IMR-90 (cell line): ENCODE measurements around the gene SFTPB. TPM values are rescaled to one million over a fixed set of nuclear protein-coding genes. Genes with fewer than 3 reads are reported as not detected.

Source experiments
- ATAC-seq: fragments of 200-7000 bp; cut with Tn5 transposase; 2 replicates; pipeline ENCODE4 v1.9.1; 2020; ENCODE audit warnings: low read depth, mild to moderate bottlenecking, moderate library complexity
- BruUV-seq: library from RNA; stranded (reverse); fragments of 400-500 nt; replicated peaks from 2 replicates; lab custom pipeline; 2021; lab: Mats Ljungman, UMichigan
- CTCF ChIA-PET: fragments of 300-600 bp; formaldehyde crosslinking; extraction: SDS; loops from one replicate; lab custom pipeline; 2021; ENCODE audit warnings: antibody characterized with exemption; lab: Yijun Ruan, JAX
- POLR2A ChIA-PET: fragments of 300-600 bp; sonication (Branson Sonifier 250); formaldehyde crosslinking; loops from one replicate; lab custom pipeline; 2022; ENCODE audit warnings: antibody characterized with exemption; ENCODE audit not compliant: unreplicated experiment; lab: Charles Lee
- DNase-seq: peaks from one replicate; pipeline ENCODE4 v3.0.0; 2013
- H2AFZ ChIP-seq: replicated peaks from 2 replicates; pipeline ENCODE3; 2013; ENCODE audit warnings: low read length, mild to moderate bottlenecking; ENCODE audit not compliant: poor library complexity
- H2AK5ac ChIP-seq: 2 replicates; pipeline ENCODE4 v1.6.1; 2013; ENCODE audit warnings: low read depth, low read length, inconsistent platforms
- H2AK9ac ChIP-seq: replicated peaks from 2 replicates; pipeline ENCODE3; 2013; ENCODE audit warnings: mild to moderate bottlenecking, low read depth, low read length, moderate library complexity; ENCODE audit not compliant: poor library complexity
- H2BK120ac ChIP-seq: 2 replicates; pipeline ENCODE4 v1.6.1; 2013; ENCODE audit warnings: low read depth, low read length, inconsistent platforms
- H2BK15ac ChIP-seq: 3 replicates; pipeline ENCODE4 v1.6.1; 2013; ENCODE audit warnings: low read depth, low read length, inconsistent platforms
- H2BK20ac ChIP-seq: 2 replicates; pipeline ENCODE4 v1.6.1; 2013; ENCODE audit warnings: low read depth, mild to moderate bottlenecking, inconsistent platforms, low read length, moderate library complexity
- H2BK5ac ChIP-seq: 2 replicates; pipeline ENCODE4 v1.6.1; 2013; ENCODE audit warnings: mild to moderate bottlenecking, low read depth, low read length, inconsistent platforms; ENCODE audit not compliant: poor library complexity, severe bottlenecking
- H3K14ac ChIP-seq: replicated peaks from 2 replicates; pipeline ENCODE4 v1.6.1; 2013; ENCODE audit warnings: low read depth, low read length, inconsistent platforms
- H3K18ac ChIP-seq: 2 replicates; pipeline ENCODE4 v1.6.1; 2013; ENCODE audit warnings: low read depth, low read length, control low read depth
- H3K23ac ChIP-seq: 2 replicates; pipeline ENCODE4 v1.6.1; 2013; ENCODE audit warnings: low read depth, low read length, inconsistent platforms
- H3K27ac ChIP-seq: 2 replicates; pipeline ENCODE4 v1.5.1; 2013; ENCODE audit warnings: mild to moderate bottlenecking, control low read depth, low read length; ENCODE audit not compliant: insufficient read depth
- H3K27me3 ChIP-seq: 2 replicates; pipeline ENCODE4 v1.6.1; 2013; ENCODE audit warnings: low read length; ENCODE audit not compliant: control insufficient read depth, insufficient read depth
- H3K36me3 ChIP-seq: 2 replicates; pipeline ENCODE4 v1.6.1; 2013; ENCODE audit warnings: low read length, mixed read lengths; ENCODE audit not compliant: control insufficient read depth, insufficient read depth
- H3K4ac ChIP-seq: 2 replicates; pipeline ENCODE4 v1.6.1; 2013; ENCODE audit warnings: low read depth, low read length, inconsistent platforms
- H3K4me1 ChIP-seq: 2 replicates; pipeline ENCODE4 v1.6.1; 2013; ENCODE audit warnings: low read length, mixed read lengths; ENCODE audit not compliant: control insufficient read depth, insufficient read depth
- H3K4me2 ChIP-seq: 2 replicates; pipeline ENCODE4 v1.6.1; 2013; ENCODE audit warnings: low read depth, mild to moderate bottlenecking, control low read depth, low read length, moderate library complexity
- H3K4me3 ChIP-seq: 2 replicates; pipeline ENCODE4 v1.5.1; 2013; ENCODE audit warnings: low read depth, mild to moderate bottlenecking, control low read depth, low read length, moderate library complexity; ENCODE audit not compliant: insufficient read depth
- H3K56ac ChIP-seq: 2 replicates; pipeline ENCODE4 v1.6.1; 2013; ENCODE audit warnings: low read length, inconsistent platforms; ENCODE audit not compliant: insufficient read depth; ENCODE audit errors: extremely low read depth
- H3K79me1 ChIP-seq, 2 experiments: 2 replicates each; pipeline ENCODE4 v1.6.1; 2013; ENCODE audit warnings: low read length in 2 of 2, inconsistent platforms in 1 of 2, low read depth in 1 of 2
- H3K9ac ChIP-seq: 2 replicates; pipeline ENCODE4 v1.6.1; 2013; ENCODE audit warnings: low read depth, low read length, control low read depth
- H3K9me1 ChIP-seq: 2 replicates; pipeline ENCODE4 v1.6.1; 2013; ENCODE audit warnings: low read length, inconsistent platforms; ENCODE audit not compliant: insufficient read depth
- H3K9me3 ChIP-seq: 2 replicates; pipeline ENCODE4 v1.6.1; 2013; ENCODE audit warnings: low read length; ENCODE audit not compliant: control insufficient read depth, insufficient read depth
- H4K20me1 ChIP-seq: 2 replicates; pipeline ENCODE4 v1.6.1; 2013; ENCODE audit warnings: low read length, inconsistent platforms; ENCODE audit not compliant: insufficient read depth
- H4K5ac ChIP-seq: 2 replicates; pipeline ENCODE4 v1.6.1; 2013; ENCODE audit warnings: mild to moderate bottlenecking, low read depth, low read length, control low read depth
- H4K8ac ChIP-seq, 2 experiments: 2 replicates each; pipeline ENCODE4 v1.6.1; 2013; ENCODE audit warnings: low read depth in 2 of 2, low read length in 2 of 2, control low read depth in 1 of 2, inconsistent platforms in 1 of 2
- H4K91ac ChIP-seq: 2 replicates; pipeline ENCODE4 v1.6.1; 2013; ENCODE audit warnings: low read depth, low read length, inconsistent platforms; ENCODE audit not compliant: insufficient read depth
- MAZ ChIP-seq: IDR thresholded peaks from 2 replicates; pipeline ENCODE4 v1.6.1; 2012; ENCODE audit warnings: low read depth, mild to moderate bottlenecking, low read length, improper control_type of control experiment, moderate library complexity, borderline replicate concordance
- MXI1 ChIP-seq: IDR thresholded peaks from 2 replicates; pipeline ENCODE4 v1.6.1; 2012; ENCODE audit warnings: low read depth, mild to moderate bottlenecking, low read length, moderate library complexity, borderline replicate concordance
- SMC3 ChIP-seq: fragments of 150-350 bp; IDR thresholded peaks from 2 replicates; pipeline ENCODE4 v1.6.1; 2016; ENCODE audit warnings: low read depth, mild to moderate bottlenecking, antibody characterized with exemption, low read length, moderate library complexity
- WGBS, 2 experiments: methylation state at CpG; one replicate each; pipeline versions ENCODE4 v1.1.5 to v1.1.7; 2013; ENCODE audit warnings: missing lambda C conversion rate in 2 of 2; ENCODE audit not compliant: insufficient read length in 1 of 2; ENCODE audit errors: extremely low coverage in 2 of 2; 5-methylcytosine and 5-hydroxymethylcytosine counted together
- dilution Hi-C: fragments of 300-500 bp; cut with HindIII; formaldehyde crosslinking; loops from one replicate; pipeline ENCODE4 v1.14.3; 2018; ENCODE audit warnings: low sequenced_read_pairs; ENCODE audit not compliant: unreplicated experiment
- in situ Hi-C: fragments of 300-500 bp; cut with MboI; formaldehyde crosslinking; loops from 3 replicates; pipeline ENCODE4 v1.14.3; 2019; ENCODE audit warnings: low sequenced_read_pairs, inconsistent platforms, mixed read lengths
- intact Hi-C: fragments of 100-400 bp; cut with micrococcal nuclease; formaldehyde crosslinking; loops from 2 replicates; pipeline ENCODE4 v1.10.0; 2022
- polyA plus RNA-seq, 3 experiments: library from polyadenylated mRNA; depleted of rRNA; stranded (reverse); fragments of >200 nt; gene quantifications; 2 replicates each; pipeline ENCODE4 v1.2.3, GENCODE V29; 2012; ENCODE audit warnings: low replicate concordance in 1 of 3
- total RNA-seq: library from RNA; depleted of rRNA; stranded (reverse); fragments of >200 nt; gene quantifications from 2 replicates; pipeline ENCODE4 v1.2.3, GENCODE V29; 2012
- TF ChIP-seq, protein P1 (sequence below): fragments of 150-350 bp; IDR thresholded peaks from 2 replicates; pipeline ENCODE4 v1.6.1; 2017; ENCODE audit warnings: mild to moderate bottlenecking, antibody characterized with exemption, low read length, low read depth

Gene SFTPB
- total and polyA plus RNA-seq, 2 of the 4 experiments (the other 2 are of a cell fraction) = not detected

DNA sequence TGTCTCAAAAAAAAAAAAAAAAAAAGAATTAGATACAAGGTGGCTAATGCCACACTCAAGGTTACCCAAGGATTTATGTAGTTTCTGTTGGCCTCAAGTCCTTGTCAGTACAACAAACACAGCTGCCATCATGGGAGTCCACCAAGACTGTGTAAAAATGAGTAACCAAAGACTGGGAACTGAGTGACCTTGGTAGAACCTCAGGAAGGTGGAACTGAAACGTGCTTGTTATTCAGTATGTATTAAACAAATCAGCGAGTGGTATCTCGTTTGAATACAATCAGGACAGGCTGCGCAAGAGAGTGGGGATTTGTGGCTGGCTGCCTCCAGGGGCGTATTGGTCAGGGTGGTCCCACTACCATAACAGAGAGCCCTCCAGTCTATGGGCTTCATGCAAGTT is 1.6 kb upstream of the SFTPB start:
- intact Hi-C loops = no loop called here

More for the DNA sequence above, 1.6 kb upstream of the SFTPB start:
- in situ Hi-C loops = no loop called here
- Histone ChIP-seq H2BK20ac (no peak overlapping the region), H2AK9ac (no peak overlapping the region), H2BK15ac (no peak overlapping the region), H3K23ac (no peak overlapping the region), H3K4me2 (no peak overlapping the region), H2AFZ (no peak overlapping the region), H3K79me1 (no peaks in the 10 kb centered on the region), H2AK5ac (no peak overlapping the region), H3K4ac (no peak overlapping the region), H3K14ac (no peak overlapping the region), H2BK5ac (no peak overlapping the region), H3K9me3 (no peaks in the 10 kb centered on the region), H4K20me1 (no peaks in the 10 kb centered on the region), H4K91ac (no peak overlapping the region; the same call in 1 of the 2 replicates), H4K5ac (no peak overlapping the region), H3K4me3 (no peak overlapping the region), H3K18ac (no peak overlapping the region), H3K27ac (no peak overlapping the region), H4K8ac (no peak overlapping the region), H3K36me3 (no peaks in the 10 kb centered on the region), H3K9me1 (no peaks in the 10 kb centered on the region), H3K9ac (no peak overlapping the region), H3K56ac (no peak overlapping the region), H3K4me1 (peaks cover 2% of the 10 kb centered on the region; the same call in 1 of the 2 replicates), H3K27me3 (peaks cover 5% of the 10 kb centered on the region), H2BK120ac (no peak overlapping the region)
- TF ChIP-seq, protein P1, sequence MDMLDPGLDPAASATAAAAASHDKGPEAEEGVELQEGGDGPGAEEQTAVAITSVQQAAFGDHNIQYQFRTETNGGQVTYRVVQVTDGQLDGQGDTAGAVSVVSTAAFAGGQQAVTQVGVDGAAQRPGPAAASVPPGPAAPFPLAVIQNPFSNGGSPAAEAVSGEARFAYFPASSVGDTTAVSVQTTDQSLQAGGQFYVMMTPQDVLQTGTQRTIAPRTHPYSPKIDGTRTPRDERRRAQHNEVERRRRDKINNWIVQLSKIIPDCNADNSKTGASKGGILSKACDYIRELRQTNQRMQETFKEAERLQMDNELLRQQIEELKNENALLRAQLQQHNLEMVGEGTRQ = no peak
- TF ChIP-seq SMC3 = no peak
- no peak for TF ChIP-seq MAZ
- TF ChIP-seq MXI1 = no peak
- BruUV-seq = no TSS peak
- DNase-seq (no peak), ATAC-seq (no peak)
- dilution Hi-C loops = no loop called here
- ChIA-PET CTCF (no interaction called here), POLR2A (no interaction called here)
- 90% methylated on average over 2 of the region's 5 CpGs; no CpG with 5 or more reads in 1 of the 2 experiments for WGBS, 2 experiments
